OCI-M2 (cell line): Measurements from ENCODE around the gene PARD3B.

ENCODE experiments used
- DNase-seq: peaks from one replicate; lab custom pipeline; 2025; ENCODE audit not compliant: unreplicated experiment; lab: John Stamatoyannopoulos, UW

The PARD3B gene

GRCh38 chr2:205435970-205436369, 890.7 kb downstream of the PARD3B start:
- DNase-seq, result no peak

- no peak for DNase-seq
These were observed 893.0 kb downstream of the PARD3B start for GRCh38 chr2:205438241-205438640.

- DNase-seq, result no peak
These were observed 894.3 kb downstream of the PARD3B start for GRCh38 chr2:205439621-205440020.

- no peak for DNase-seq
These were observed 896.2 kb downstream of the PARD3B start for GRCh38 chr2:205441524-205441923.

- no peak for DNase-seq
These were observed 902.9 kb downstream of the PARD3B start for GRCh38 chr2:205448189-205448588.

- no peak for DNase-seq
These were observed 906.7 kb downstream of the PARD3B start for GRCh38 chr2:205451901-205452512.

- DNase-seq, result no peak
These were observed 907.9 kb downstream of the PARD3B start for GRCh38 chr2:205453202-205453601.

- no peak for DNase-seq
These were observed 911.4 kb downstream of the PARD3B start for GRCh38 chr2:205456682-205457081.

- no peak for DNase-seq
These were observed 914.9 kb downstream of the PARD3B start for GRCh38 chr2:205460217-205460616.

- DNase-seq, result no peak
These were observed 915.9 kb downstream of the PARD3B start for GRCh38 chr2:205461169-205461568.

GRCh38 chr2:205461678-205462665, 916.7 kb downstream of the PARD3B start:
- no peak for DNase-seq

- DNase-seq, result no peak
These were observed 917.5 kb downstream of the PARD3B start for GRCh38 chr2:205462681-205463345.

GRCh38 chr2:205463466-205464025, 918.3 kb downstream of the PARD3B start:
- no peak for DNase-seq

- no peak for DNase-seq
These were observed 919.4 kb downstream of the PARD3B start for GRCh38 chr2:205464681-205465080.

- no peak for DNase-seq
These were observed 920.5 kb downstream of the PARD3B start for GRCh38 chr2:205465791-205466190.

GRCh38 chr2:205471776-205472175, 926.5 kb downstream of the PARD3B start:
- DNase-seq, result no peak

- no peak for DNase-seq
These were observed 928.5 kb downstream of the PARD3B start for GRCh38 chr2:205473791-205474190.

GRCh38 chr2:205474741-205475415, 929.6 kb downstream of the PARD3B start:
- DNase-seq, result no peak

- DNase-seq, result no peak
These were observed 930.1 kb downstream of the PARD3B start for GRCh38 chr2:205475416-205475768.

GRCh38 chr2:205477016-205477705, 931.9 kb downstream of the PARD3B start:
- DNase-seq, result no peak
